Nucleus accumbens (tissue), 56 donors: ENCODE data around the gene SETDB2.
A peak's percentile ranks its signal among the peaks of the same experiment; 100 is the strongest.

Experiments used
- DNase-seq, 56 donors: peaks; one replicate each; lab custom pipeline; 2025; lab: John Stamatoyannopoulos, UW

The SETDB2 gene

GRCh38 chr13:49428041-49428763 lies 15.9 kb upstream of the SETDB2 start:
- no peak for DNase-seq

DNA sequence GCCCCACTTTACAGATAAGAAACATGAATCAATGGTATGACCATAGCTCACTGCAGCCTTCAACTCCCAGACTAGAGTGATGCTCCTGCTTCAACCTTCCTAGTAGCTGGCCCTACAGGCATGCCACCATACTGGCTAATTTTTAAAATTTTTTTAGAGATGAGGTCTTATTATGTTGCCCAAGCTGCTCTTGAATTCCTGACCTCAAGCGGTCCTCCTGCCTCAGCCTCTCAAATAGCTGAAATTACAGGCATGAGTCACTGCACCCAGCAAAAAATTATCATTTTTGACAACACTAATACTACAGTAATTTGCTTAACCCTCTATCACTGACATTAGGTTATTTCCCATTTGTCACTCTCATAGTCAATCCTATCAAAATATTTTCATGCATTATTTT lies 15.0 kb upstream of the SETDB2 start:
- DNase-seq = no peak

DNA sequence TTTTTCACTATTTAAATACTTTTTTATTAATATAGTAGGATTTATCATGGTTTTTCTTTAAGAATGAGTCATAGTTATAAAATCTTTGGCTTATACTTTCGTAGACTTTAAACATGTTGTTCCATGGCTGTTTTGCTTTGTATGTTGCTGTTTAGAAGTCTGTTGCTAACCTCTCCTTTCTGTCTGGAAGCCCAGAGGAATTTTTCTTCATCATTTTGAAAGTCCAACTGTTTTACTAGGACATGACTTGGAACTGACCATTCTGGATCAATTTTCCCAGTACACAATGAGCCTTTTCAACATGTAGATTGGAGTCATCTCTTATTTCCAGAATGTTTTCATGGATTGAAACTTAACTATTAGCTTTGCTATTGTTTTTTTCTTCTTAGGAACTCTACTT lies 8.1 kb upstream of the SETDB2 start:
- DNase-seq = no peak

- DNase-seq = peak in 12 of 56 donors; percentile 1 to 36 (median 3)
Observed at GRCh38 chr13:49436890-49437289, 7.2 kb upstream of the SETDB2 start.

DNA sequence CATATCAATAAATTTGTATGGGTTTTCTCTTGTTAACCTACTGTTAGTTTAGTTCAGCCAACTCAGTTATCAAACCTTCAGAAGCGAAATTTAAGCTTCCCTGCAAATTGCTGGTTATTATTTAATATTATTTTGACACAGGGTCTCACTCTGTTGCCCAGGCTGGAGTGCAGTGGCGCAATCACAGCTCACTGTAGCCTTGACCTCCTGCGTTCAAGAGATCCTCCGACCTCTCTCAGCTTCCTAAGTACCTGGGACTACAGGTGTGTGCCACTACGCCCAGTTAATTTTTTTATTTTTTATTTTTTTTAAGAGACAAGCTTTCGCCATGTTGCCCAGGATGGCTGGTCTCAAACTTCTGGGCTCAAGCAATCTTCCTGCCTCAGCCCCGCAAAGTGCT lies 6.4 kb upstream of the SETDB2 start:
- no peak for DNase-seq

DNA sequence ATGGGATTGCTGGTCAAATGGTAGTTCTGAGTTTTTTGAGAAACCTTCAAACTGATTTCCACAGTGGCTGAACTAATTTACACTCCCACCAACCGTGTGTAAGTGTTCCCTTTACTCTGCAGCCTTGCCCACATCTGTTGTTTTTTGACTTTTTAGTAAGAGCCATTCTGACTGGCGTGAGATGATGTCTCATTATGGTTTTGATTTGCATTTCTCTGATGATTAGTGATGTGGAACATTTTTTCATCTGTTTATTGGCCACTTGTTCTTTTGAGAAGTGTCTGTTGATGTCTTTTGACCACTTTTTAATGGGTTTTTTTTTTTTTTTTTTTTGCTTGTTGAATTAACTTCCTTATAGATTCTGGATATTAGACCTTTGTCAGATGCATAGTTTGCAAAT lies 4.5 kb upstream of the SETDB2 start:
- no peak for DNase-seq

DNA sequence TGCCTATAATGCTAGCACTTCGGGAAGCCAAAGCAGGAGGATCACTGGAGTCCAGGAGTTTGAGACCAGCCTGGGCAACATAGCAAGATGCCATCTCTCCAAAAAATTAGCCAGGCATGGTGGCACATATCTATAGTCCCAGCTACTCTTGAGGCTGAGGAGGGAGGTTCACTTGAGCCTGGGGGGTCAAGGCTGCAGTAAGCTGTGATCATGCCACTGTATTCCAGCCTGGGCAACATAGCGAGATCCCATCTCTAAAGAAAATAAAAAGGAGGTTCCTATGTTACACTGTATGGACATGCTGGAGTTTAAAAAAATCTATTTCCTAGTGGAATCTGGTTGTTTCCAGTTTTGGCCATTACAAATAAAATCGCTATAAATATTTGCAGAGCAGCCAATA lies 2.8 kb upstream of the SETDB2 start:
- no peak for DNase-seq

GRCh38 chr13:49441846-49442245 lies 2.2 kb upstream of the SETDB2 start:
- DNase-seq = no peak

GRCh38 chr13:49443357-49443703 lies 744 bp upstream of the SETDB2 start:
- peak in 11 of 56 donors; percentile 15 to 77 (median 54) for DNase-seq

- peak in 11 of 56 donors; percentile 1 to 68 (median 12) for DNase-seq
Observed at GRCh38 chr13:49444524-49445395, 686 bp downstream of the SETDB2 start.

DNA sequence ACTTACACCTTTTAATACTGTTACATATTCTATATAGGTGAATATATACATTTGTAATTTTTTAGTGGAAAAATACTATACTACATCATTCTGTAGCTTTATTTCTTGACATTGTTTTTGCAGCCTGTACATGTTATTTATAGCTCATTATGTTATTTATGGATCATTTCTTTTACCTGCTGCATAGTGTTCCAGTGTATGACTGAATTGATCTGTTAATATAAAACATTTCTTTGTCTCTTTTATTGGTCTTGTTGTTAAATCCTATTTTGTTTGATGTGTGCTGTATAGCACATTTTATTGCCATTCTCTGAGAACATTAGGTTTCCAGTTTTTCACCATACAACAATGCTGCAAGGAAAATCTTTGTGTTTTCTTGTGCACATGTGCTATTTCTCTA lies 2.4 kb downstream of the SETDB2 start:
- no peak for DNase-seq

DNA sequence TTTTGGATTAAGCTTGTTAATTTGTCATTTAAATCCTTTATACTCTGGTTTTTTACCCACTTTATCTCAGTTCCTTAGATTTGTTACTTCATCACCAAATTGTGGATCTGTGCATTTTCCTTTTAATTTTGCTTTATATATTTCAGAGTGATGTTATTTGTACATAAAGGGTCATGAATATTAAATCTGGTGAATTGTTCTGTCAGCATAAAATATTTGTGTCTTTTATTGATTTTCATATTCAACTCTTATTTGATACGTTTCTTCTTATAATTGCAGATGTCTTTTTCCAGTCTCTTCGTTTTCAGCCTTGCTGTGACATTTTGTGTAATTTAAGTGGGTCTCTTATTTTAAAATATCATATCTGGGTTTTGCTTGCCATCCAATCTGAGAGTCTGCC lies 4.7 kb downstream of the SETDB2 start:
- DNase-seq = no peak

GRCh38 chr13:49450105-49450819 lies 6.2 kb downstream of the SETDB2 start:
- no peak for DNase-seq

DNA sequence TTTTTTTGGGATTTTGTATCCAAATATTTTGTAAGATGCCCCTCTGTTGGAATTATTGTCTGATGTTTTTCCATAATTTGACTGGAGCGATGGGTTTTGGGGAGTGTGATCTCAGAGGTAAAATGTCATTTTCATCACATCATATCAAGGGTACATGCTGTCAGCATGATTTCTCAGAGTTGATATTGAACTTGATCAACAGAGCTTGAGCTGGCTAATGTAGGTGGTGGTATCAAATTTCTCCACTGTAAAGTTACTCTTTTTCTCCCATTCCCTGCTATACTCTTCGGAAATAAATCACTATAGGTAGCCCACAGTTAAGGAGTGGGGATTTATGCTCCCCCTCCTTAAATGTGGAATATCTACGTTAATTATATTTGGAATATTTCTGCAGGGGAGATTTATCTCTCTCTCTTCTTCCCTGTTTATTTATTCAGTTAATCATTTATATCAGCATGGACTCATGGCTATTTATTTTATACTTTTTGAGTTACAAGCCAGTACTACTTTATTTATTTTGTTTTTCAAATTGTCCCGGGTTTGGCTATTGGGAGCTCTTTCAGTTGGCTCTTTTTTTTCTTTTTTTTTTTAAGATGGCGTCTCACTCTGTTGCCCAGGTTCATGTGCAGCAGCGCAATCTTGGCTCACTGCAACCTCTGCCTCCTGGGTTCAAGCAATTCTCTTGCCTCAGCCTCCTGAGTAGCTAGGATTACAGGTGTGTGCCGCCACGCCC lies 8.8 kb downstream of the SETDB2 start:
- DNase-seq = no peak

DNA sequence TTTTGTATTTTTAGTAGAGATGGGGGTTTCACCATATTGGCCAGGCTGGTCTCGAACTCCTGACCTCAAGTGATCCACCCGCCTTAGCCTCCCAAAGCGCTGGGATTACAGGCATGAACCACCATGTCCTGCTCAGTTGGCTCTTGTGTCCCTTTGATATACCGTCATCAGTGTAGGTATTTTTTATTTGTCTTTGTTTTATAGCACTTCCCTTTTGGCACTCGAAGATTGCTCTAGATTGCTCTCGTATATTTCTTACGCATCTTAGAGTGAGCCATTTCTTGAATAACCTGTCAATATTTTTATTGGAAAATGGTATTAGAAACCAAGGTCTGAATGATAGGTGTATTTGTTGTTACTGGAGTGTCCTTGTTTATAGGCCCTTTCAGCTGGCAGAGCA lies 9.4 kb downstream of the SETDB2 start:
- no peak for DNase-seq

DNA sequence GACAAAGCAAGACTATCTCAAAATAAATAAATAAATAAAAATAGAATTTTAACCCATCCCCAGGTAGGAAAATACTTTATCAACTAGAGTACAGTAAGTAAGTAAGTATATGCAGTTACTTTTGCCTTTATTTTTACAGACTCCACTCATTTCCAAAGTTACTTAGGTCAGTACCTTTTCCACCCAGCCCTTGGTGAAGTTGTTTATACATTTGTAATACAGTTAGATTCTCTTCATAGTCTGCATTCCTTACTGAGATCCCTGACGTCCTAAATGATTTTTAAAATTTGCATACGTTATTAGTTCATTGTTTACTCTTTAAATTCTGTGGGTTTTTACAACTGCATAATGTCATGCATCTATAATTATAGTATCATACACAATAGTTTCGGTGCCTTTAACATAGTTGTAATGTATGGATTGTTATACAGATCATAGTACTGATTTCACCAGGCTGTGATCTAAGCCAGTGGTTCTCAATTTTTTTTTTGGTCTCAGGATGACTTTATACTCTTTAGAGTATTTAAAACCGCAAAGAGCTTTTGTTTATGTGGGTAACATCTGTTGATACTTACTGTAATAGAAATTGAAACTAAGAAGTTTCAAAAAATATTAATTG lies 10.4 kb downstream of the SETDB2 start:
- DNase-seq = no peak

- no peak for DNase-seq
Observed at GRCh38 chr13:49455007-49455398, 10.9 kb downstream of the SETDB2 start.

DNA sequence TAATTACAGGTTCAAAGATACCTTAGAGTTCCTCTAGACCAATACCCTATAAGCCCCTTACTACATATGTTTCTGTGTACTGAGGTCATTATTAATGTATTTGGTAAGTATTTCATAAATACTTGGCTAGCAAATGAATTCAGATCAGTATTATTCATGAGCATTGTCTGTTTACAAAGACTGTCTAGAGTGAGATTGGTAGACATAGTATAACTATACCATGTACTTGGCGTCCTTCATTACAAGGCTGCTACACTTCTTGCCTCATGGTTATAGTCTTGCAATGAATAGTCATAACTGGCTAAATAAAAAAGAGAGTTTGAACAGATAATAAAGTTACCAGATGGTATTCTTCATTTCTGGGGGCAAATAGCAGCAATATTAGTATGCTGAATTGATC lies 12.1 kb downstream of the SETDB2 start:
- DNase-seq = no peak

GRCh38 chr13:49457221-49457620 lies 13.1 kb downstream of the SETDB2 start:
- DNase-seq = no peak

GRCh38 chr13:49459580-49459979 lies 15.5 kb downstream of the SETDB2 start:
- DNase-seq = no peak
